GM21786 (cell line): ENCODE data around the gene NME9.

Experiments used
- ATAC-seq: cut with Tn5 transposase; IDR thresholded peaks from one replicate; pipeline ENCODE4 v1.9.1; 2021; ENCODE audit not compliant: unreplicated experiment

The NME9 gene

GRCh38 chr3:138336454-138336999 lies 6.9 kb upstream of the NME9 start:
- no peak for ATAC-seq

DNA sequence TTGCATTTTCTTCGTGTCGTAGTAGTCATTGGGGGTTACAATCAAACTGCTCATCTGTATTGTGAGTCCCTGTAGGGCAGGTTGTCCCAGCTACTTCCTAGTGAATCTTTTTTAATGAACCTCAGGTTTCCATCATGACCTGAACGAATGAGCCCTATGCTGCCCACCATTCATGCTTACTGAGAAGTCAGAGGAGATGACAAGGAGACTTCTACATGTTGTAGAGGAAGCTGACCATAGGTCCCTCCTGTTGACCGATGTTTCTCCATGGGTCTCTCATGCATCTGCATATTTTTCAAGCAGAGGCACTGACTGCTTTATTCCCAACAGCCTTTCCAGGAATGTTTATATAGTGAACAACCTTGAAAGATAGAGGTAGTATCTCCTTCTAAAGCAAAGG lies 5.0 kb upstream of the NME9 start:
- no peak for ATAC-seq

DNA sequence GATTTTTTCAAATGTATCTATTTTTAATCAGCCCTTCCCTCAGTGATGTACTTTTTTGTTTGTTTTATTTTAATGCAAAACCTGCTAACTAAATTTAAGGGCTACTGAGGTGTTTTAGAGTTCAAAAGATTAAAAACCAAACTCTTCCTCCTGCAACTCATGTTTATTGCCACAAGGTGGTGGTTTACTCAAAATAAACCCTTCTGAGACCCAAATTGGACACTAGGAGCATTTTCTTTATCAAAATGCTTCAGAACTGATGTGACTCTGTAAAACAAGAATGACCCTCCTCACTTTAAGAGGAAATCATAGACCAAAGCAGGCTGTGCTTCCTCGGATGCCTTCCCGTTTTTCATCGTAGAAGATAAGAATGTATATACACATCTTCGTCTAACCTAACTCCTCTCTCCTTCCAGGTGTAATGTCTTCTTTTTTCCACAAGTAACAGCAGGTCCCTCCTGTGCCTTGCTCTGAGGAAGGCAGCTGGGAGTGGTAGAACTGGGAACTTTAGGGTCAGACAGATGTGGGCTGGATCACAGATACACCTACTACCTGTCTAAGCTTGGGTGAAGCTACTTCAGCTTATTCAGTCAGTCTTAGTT lies 2.9 kb upstream of the NME9 start:
- no peak for ATAC-seq

DNA sequence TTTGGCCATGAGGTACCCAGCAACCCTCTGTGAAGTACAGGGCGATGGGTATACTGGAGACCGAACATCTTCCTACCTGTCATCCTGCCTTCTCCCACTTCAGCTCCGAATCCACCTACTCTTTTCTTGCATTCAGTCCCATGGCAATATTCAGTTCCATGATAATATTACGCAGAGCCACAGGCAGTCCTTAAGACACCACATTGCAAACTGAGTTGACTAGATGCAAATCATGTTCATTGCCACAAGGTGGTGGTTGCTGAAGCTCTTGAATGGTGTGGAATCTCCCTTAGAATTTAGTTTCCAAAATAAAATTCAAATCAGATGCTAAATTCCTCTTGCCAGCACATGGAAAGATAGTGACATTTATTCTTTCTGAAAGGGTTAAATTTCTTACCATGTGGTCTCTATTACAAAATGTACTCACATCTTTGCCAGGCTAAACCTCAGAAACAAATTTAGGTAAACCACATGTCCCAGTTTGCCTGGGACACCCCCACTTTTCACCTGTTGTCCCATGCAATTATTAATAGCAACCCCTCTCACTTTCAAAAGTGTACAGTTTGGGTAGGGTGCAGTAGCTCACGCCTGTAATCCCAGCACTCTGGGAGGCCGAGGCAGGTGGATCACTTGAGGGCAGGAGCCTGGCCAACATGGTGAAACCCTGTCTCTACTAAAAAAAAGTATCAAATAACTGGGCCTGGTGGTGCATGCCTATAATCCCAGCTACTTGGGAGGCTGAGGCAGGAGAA lies 1.7 kb upstream of the NME9 start:
- ATAC-seq, result no peak

GRCh38 chr3:138329984-138330293 lies 288 bp upstream of the NME9 start:
- no peak for ATAC-seq

- ATAC-seq, result no peak
These were observed 1.3 kb downstream of the NME9 start for GRCh38 chr3:138328341-138328740.

GRCh38 chr3:138327831-138328230 lies 1.8 kb downstream of the NME9 start:
- ATAC-seq, result no peak

GRCh38 chr3:138326866-138327595 lies 2.6 kb downstream of the NME9 start:
- ATAC-seq, result no peak

GRCh38 chr3:138325990-138326389 lies 3.7 kb downstream of the NME9 start:
- ATAC-seq, result no peak

- ATAC-seq, result no peak
These were observed 5.7 kb downstream of the NME9 start for GRCh38 chr3:138323971-138324370.

DNA sequence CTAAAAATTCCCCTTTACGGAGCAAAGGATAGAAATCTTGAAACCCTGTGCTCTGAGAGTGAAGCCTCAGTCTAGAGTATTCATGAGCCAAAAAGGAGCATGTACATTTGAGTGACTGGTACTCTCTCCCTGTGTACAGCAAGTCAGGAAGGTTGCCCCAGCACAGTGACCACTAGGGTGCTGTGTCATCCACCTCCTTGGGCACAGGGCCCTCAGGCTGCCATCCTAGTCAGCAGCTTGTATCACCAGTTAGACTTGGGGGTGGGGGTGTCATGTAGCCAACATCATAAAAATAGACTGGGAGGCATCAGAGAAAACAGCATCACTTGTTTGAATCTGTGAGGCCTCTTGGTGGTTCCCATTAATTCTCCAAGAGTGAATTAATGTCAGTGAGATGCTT lies 12.0 kb downstream of the NME9 start:
- ATAC-seq, result no peak

GRCh38 chr3:138314751-138315150 lies 14.9 kb downstream of the NME9 start:
- no peak for ATAC-seq

- ATAC-seq, result no peak
These were observed 19.2 kb downstream of the NME9 start for GRCh38 chr3:138310494-138310893.

DNA sequence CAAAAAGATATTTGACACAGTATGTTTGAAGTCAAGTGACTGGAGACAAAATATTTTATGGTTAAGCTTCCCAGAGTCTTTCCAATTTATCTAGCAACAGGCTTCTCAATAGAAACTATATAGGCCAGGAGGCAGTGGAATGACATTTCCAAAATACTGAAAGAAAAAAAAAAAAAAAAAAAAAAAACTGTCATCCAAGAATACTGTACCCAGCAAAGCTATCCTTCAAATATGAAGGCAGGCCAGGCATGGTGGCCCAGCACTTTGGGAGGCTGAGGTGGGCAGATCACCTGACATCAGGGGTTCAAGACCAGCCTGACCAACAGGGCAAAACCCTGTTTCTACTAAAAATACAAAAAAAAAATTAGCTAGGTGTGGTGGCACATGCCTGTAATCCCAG lies 20.9 kb downstream of the NME9 start:
- no peak for ATAC-seq

- no peak for ATAC-seq
These were observed 21.8 kb downstream of the NME9 start for GRCh38 chr3:138307899-138308298.

DNA sequence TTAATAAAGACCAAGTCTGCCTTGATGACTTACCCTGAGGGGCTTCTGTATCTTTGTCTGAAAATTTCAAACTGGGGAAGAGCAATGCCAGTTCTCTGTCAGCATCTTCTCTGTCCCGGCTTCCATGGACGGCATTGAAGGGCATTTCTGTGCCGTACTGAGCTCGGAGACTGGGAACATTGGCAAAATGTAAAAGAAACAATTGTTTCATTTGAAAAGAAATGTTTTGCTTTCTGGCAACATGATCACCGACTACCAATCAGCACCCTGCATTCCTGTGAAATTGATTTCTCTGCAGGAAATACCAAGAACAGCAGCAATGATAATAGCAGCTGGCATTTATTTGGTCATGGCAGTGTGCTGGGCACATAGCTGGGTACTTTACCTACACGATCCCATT lies 26.2 kb downstream of the NME9 start:
- no peak for ATAC-seq

DNA sequence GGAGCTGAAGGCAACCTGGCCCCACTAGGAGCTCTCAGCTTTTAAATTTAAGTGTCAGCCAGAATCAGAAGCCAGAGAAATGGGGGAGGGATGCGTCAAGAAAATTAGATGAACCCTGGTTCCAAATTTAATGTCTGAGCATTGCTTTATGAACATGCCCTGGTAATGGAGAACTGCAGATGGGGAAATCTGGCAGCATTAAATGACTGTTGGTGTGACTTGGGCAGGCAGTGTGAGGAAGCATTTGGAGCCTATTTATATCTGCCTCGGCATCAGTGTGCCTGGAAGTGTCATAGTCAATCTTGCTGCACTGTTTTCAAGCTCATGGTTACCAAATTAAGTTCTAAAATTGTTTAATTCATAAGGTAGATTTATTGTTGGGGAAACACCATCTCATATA lies 29.0 kb downstream of the NME9 start:
- ATAC-seq, result no peak

- no peak for ATAC-seq
These were observed 31.8 kb downstream of the NME9 start for GRCh38 chr3:138297876-138298275.

DNA sequence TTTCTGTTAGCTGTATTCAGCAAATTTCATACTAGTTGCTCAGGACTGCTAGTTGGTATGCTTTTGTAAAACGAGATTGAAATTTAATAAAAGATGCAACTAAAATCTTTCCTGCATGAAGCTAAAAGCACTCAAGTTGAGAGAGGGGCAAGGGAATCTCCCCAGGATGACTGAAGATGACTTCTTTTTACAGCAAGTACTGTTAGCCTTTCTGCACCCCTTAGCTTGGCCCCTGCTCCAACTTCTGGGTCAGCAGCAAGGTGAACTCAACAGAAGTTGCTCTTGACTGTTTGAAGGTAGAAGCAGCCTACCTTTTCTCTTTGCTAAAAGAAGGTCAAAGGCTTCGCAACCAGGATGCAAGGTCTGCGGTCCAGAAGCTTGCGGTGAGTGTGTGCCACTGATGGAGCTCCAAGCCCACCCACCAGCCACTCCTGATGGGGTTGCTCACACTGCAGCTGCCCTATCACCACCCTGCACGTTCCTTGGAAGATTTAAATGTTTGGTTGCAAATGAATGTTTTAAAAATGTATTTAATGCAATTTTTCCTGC lies 32.5 kb downstream of the NME9 start:
- ATAC-seq, result no peak

DNA sequence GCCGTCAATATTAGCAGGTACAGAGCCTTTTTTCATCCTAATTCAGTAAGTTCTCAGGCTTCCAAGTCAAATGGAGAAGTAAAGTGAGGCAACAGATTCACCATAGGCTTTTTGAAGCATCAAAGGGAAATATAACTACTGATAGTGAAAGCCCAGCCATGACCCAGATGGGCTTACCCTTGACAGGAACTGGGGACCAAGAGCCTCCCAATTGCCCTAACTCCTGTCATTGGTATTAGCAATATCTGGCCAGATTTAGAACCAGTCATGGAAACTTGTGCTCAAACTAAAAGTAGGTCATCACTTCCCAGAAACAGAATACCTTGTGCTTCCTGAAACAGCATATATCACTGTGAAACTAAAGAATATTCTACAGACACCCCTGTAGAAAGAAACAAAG lies 33.0 kb downstream of the NME9 start:
- ATAC-seq, result no peak

DNA sequence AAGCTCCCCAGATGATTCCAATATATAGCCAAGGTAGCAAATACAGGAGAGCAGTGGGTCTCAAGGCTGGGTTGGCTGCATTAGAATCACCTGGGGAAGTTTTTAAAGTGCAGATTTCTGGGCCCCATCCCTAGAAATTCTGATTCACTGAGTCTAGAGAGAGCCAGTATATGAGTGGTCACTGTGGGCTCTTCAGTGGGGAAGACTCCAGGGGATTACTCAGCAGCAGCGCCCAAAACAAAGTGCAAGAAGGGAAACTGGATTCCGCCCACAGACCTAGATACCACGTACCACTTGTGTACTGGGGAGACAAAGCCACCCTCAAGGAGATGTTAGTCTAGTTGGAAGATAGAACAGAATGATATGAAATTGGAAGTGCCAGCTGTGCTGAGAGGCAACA lies 40.0 kb downstream of the NME9 start:
- no peak for ATAC-seq

DNA sequence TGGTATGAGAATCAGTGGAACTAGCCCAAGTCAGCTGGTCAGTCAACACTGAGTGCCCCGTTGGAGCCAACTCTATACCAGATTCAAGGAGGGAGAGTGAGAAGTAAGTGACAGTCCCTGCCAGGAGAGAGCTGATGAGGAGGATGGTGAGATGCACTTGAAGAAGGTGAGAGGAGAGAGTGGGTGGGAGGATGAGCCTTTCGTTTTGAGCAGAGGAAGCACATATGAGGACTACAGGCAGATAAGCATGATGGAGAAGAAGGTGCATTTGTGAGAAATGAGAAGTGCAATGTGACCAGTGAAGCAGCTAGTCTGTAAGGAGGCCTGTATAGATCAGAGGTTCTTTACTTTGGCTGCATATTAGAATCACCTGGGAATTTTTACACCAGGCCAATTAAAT lies 40.4 kb downstream of the NME9 start:
- no peak for ATAC-seq
